NCI-H1930 (cell line): ENCODE results near the gene OVOL2.
"Not testable (repeated sequence)": the region's sequence is repeated elsewhere in the genome, so short reads cannot be mapped to it uniquely, and the experiment has no call there.

Experiments used
- DNase-seq, 2 experiments: peaks; one replicate each; lab custom pipeline; 2025; lab: John Stamatoyannopoulos, UW

The OVOL2 gene

DNA sequence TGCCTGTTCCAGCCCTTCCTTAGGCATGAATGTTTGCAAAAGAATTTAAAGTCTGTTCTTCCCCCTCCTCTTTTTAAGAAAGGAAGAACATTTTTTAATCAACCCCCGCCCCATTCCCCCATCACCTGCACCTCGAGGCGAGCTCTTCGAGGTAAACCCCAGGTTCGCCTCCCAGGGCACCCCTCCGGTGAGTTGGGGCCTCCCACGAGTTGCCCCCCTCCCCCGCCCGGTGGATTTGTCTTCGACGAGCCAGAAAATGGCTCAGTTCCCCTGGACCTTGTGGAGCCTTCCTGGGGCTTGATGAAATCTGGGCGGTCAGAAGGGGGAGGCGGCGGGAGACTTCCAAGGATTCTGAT is 256 bp upstream of the OVOL2 start:
- DNase-seq, result peak in 1 of 2 experiments; percentile 41

DNA sequence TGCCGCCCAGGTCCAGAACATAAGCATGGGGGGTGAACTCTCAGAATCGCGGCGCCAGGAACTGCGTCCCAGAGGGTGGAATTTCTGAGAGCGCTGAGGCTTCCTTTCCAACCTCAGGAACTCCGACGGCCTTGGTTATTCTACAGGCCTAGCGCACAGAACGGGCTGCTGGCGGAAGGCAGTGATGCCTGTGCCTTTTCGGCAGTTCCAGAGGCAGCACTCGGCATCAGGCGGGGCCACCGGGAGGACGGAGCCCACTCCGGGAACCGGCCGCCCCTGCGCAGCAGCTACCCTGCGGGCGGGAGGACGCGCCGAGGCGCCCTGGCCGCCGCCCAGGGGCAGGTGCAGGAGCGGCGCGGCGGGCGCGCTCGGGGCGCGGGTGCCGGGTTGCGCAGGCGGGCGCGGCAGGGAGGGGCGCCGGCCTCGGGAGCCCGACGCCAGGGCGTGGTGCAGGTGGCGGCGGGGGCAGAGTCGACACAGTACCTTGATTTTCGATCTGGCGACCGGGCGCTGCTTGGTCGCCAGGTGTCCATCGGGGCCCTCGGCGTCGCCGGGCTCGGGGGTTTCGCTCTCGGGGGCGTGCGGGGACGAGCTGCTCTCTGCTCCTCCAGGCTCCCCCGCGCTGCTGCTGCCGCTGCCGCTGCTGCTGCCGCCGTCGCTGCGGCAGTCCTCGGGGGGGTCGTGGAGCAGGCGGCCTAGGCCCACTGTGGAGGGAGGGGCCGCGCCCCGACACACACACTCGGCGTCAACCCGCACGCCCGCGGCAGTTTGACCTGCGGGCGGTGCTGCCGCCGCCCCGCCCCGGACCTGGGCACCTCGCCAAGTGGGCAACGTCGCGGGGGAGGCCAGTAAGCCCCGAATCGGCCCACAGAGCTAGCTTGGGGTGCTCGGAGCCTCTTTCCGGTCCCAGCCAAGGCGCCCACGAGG is 1.3 kb downstream of the OVOL2 start:
- peak in 1 of 2 experiments; percentile 50 for DNase-seq

DNA sequence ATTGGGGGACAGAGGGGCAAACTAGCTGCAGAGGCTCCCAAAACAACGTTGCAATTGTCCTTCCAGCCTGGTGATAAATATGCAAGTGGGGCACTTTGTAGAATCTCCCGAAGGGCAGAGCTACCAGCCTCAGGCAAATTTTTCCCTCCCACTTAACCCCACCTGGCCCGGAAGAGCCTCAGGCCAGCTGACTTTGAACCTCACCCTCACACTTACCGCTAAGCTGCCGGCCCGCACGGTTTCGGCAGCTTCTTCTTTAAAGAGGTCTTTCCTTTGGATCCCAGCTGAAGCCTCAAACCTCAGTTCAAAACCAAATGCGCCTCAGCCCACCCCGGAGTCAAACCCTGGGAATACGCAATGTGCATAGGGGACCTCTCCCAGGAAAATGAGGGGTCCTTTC is 2.5 kb downstream of the OVOL2 start:
- DNase-seq, result no peak

DNA sequence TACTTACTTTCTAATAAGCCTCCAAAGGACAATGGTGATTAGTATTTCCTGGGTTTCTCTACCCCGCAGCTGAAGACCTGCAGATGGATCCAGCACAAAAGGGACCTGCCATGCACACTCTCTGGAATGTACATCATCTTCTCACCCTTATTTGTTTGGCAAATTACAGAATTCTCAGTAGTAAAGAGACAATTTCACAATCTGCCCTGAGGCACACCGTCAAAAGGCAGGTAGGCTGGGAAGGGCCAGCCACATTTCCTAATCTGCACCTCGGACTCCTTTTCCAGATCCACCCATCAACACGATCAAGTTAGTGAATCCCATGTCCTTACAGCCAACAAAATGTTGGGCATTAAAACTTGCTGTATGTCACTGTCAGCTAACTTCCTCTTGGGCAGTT is 4.9 kb downstream of the OVOL2 start:
- no peak for DNase-seq

DNA sequence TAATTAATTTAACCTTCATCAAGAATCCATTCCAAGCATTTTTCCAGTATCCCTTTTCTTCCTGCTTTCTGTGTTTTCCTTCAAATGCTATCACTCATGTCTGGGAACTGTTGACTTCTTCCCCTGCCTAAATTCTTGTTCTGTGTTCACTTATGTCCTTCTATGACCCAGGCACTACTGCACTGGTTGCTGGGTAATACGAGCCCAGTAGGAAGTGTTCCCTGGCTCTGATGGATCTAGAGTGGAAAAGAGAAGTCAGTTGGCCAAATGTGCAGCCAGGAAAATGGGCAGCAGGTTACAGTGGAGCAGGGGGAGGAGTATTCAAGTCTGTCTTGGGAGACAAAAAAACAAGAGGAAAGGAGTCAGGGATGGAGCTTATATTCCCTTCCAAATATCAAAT is 7.1 kb downstream of the OVOL2 start:
- DNase-seq, result no peak

DNA sequence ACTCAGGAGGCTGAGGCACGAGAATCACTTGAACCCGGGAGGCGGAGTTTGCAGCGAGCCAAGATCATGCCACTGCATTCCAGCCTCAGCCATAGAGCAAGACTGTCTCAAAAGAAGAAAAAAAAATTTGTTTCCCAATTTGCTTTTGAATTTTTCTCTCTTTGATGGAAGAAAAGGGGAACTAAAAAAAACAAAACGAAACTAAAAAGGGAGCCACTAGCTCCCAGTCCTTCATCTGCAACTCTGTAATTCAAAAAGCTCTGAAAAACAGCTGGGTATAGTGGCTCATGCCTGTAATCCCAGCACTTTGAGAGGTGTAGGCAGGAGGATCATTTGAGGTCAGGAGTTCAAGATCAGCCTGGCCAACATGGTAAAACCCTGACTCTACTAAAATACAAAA is 9.5 kb downstream of the OVOL2 start:
- DNase-seq, result no peak

DNA sequence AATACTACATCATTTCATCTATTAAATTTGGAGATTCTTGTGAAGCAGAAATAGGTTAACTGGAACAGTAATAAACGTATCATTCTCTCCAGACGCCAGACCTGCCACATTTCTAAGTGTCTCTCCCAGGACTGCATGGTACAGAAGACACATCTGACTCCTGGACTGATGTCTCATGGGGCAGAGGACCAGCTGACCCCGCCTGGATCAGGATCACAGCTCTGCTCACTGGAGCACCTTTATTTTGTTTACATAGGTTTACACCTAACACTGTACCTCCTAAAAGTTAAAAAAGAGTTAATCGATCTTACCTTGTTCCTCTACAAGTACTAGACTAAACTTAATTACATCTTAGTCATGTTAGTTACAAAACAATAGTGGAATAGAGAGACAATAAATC is 11.2 kb downstream of the OVOL2 start:
- DNase-seq, result no peak

DNA sequence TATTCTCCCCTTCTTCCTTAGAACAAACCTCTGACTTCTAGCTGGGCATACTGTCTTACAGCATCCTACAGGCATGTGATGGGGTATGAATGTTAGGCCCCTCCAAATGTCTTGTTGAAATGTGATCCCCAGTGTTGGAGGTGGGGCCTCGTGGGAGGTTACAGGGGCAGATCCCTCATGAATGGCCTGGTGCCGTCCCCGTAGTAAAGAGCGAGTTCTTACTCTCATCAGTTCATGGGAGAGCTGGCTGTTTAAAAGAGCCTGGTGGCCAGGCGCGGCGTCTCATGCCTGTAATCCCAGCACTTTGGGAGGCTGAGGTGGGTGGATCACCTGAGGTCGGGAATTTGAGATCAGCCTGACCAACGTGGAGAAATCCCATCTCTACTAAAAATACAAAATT is 15.5 kb downstream of the OVOL2 start:
- DNase-seq, result no peak

DNA sequence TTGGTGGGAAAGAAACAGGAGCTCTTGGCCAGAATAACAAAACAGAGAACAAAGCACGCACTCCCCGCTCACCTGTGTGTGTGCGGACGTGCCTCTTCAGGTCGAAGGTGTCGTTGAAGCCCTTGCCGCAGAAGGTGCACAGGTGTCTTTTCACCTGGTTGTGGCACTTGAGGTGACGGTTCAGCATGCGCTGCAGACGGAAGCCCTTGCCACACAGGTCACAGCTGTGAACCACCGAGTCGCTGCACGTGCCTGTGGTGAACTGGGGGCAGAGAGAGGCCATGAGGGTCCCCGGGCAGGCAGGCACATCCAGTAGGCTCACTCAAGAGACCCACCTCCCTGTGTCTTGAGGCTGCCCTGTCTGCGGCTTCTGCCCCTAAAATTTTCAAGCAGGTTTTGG is 16.3 kb downstream of the OVOL2 start:
- no peak for DNase-seq

DNA sequence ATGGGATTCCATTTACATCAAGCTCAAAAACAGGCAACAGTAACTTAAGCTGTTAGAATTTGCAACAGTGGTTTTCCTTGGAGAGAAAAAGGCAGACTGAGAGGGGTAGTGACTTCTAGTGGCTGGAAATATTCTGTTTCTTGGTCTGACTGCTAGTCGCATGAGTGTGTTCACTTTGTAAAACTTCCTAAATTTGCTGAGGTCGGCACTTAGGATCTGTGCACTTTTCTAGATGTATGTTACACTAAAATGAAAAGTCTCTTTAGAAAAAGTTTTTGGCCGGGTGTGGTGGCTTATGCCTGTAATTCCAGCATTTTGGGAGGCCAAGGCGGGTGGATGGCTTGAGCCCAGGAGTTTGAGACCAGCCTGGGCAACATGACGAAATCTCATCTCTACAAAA is 18.7 kb downstream of the OVOL2 start:
- DNase-seq, result no peak

DNA sequence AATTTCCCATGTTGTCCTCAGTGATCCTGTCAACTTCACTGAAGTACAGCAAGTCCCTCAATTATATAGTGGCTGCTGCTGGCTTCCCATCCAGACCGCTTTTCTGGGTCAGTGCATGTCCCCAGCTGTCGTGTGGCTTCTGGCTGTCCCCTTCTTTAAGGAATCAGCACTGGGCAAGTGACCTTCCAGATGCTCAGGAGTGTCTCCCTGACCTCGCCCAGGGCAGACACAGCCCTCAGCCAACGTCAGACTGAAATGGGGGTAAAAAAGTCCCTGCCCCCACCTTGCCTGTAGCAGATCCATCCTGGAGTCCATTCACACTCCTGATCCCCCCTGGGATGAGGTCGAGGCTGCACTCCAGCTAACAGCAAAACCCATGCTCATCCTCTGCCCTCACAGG is 23.7 kb downstream of the OVOL2 start:
- no peak for DNase-seq

DNA sequence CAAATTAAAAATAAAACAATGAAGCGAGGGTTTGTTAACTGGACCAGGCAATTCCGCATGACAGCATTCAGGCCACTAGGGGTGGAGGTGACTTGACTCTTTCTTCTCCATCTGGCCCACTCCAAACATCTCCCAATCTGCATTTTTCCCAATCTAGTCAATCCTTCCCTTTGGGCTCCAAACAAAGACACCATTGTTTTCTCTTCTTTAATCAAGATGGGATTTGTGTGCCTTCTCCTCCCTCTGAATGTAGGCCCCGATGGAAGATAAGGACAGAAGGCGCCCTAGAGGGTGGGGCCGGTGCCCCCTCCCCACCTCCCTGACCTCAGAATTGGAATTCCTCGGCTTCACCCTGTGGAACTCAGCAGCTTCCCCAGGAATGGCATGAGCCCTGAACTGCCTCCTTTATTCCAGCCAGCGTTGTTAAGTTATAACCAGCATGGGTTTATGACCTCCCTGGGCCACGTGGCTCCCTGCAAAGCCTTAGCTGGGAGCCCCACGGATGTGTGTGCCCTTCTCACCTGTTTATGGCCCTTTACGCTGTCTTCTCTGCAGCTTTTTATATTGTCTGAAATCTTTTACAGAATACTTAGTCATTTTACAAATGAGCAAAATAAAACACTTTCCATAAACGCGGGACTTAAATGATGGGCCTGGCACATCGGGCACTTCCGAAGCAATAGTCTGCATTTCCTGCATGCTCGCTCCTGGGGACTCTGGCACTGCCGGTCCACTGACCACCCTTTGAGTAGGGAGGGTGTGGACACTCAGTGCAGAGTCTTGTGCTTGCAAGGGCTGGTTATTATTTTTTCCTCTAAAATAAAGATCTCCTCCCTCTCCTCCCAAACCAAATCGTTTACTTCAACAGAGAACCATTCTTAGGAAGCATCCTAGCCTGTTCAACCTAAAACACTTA is 24.5 kb downstream of the OVOL2 start:
- no peak for DNase-seq

DNA sequence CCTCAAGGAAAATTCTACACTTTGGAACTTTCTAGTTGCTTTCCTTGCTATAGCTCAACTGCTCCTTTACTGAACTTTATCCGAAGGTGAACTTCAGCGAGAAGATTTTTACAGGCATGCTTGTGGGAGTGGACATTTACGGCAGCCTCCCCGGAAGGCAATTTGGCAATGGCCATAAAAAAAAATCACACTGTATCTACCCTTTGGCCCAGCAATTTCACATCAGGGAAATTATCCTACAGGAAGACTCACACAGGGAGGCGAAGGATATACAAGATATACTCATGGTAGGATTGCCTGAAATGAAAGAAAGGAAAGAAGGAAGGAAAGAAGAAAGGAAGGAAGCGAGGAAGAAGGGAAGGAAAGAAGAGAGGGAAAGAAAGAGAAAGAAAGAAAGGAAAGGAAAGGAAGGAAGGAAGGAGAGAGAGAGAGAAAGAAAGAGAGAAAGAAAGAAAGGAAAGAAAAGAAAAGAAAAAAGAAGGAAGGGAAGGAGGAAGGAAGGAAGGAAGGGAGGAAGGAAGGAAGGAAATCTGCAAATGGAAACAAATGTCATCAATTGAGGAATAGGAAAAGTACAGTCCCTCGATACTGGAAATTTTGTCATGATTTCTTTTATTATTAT is 25.7 kb downstream of the OVOL2 start:
- DNase-seq, result no peak

DNA sequence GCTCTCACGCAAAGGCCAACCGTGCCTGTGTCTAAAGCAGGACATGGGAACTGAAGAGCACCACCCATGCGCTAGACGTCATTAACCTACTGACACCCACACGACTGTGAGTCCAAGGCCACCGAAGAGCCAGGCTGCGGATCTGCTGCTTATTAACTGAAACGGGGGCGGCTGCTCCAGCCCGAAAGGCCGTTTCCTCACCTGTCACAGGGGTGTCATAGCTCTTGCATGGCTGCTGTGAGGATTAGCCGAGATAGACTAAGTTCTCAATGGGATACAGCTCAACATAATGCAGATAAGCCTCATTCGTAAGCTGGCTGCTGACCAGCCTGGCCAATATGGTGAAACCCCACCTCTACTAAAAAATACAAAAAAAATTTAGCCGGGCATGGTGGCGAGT is 26.7 kb downstream of the OVOL2 start:
- DNase-seq, result no peak

DNA sequence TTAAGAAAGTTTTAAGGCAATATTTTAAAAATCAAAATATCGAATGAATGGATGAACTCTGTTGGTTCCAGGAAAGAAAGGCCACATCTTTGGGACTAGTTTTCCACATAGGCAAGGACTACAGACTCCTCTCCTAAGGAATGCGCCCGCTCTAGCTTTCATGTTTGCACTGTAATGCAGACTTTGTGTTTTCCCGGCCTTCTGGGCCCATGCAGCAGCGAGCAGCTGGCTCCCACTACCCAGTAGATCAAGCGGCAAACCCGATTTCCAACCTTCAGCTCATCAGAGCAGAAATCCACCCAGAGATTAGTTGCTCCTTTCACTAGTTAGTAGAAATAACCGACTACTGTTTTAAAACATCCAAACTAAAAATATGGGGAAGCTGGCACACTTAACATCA is 27.7 kb downstream of the OVOL2 start:
- no peak for DNase-seq

DNA sequence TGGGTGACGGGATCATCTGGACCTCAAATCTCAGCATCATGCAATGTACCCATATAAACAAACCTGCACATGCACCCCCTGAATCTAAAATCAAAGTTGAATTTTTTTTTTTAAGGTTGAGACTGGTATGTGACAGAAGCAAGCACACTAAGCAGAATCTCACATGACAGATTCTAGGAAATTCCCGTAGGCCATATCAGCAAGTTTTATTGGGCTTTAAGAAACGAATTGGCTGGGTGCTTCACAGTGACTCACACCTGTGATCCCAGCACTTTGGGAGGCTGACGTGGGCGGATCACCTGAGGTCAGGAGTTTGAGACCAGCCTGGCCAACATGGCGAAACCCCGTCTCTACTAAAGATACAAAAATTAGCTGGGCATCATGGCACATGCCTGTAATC is 30.7 kb downstream of the OVOL2 start:
- not testable (repeated sequence) for DNase-seq

DNA sequence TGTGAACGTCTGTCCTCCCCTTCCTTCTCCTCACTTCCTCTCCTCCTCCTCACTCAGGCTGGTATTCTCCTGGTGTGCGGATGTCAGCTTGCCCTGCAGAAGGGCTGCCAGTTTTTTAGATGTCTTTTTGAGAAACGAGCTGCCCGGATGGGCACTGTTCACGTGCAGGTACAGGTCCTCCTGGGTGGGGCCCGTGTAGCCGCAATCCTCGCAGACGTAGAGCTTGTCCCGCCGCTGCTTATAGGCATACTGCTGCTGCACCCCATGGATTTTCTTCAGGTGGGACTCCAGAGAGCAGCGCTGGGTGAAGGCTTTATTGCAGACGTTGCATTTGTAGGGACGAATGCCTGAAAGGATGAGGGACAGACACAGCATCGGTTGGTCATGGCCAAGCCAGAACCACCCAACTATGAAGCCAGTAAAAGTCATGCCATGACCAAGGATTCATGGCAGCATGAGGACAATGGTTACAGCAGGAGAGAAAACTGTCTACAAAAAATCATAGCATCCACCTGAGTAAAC is 33.0 kb downstream of the OVOL2 start:
- DNase-seq, result no peak

DNA sequence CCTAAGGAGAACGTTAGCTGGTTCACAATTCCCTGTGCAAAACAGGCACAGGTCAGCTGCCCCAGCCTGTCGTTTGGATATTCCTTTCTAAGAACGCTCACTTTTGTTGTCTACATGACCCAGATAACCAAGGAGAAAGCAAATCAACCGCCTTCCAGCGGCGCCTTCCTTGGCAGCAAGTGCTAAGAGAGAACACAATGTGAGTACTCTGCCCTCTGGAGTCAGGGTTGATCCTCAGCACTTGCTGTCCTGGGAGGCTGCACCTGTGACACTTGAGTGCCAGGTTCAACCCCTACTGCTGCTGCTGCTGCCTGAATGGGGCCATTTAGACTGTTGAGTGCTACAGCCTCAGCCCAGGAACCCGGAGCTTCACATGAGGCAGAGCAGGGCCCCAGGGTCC is 36.8 kb downstream of the OVOL2 start:
- DNase-seq, result no peak

DNA sequence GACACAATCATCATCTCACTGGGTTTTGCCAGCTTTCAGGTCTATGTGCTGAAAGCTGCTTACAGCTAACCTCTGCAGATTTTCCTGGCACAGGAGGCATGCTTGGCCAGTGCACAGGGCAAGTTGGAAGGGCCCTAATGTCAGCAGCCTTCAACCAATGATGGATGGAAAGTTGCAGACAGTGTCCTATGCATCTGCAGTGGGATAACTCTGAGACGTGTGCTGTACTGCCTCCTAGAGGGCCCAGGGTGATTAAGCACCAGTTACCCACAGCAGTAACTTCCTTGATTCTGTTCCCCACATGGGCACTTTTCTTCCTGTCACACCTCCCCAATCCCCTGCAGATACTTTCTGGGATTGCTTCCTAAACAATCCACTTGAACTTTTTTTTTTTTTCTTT is 38.6 kb downstream of the OVOL2 start:
- peak in 1 of 2 experiments; percentile 5 for DNase-seq

DNA sequence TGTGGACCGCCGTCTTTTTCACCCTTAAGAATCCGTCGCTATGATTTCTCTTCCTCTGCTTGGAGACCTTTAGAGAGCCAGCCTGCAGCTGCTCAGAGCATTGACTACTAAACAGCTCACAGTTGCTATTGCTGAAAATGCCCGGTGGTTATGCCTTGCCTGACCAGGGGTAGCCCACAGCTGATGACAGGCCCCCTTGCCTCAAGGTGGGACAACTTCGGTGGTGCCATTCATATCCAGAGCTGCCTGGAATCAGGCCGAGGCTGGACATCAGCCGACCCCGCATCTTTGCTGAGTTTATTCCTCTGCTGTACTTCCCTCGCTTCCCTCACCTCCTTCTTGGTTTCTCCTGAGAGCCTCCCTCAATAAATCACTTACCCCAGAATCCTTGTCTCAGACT is 39.6 kb downstream of the OVOL2 start:
- no peak for DNase-seq

DNA sequence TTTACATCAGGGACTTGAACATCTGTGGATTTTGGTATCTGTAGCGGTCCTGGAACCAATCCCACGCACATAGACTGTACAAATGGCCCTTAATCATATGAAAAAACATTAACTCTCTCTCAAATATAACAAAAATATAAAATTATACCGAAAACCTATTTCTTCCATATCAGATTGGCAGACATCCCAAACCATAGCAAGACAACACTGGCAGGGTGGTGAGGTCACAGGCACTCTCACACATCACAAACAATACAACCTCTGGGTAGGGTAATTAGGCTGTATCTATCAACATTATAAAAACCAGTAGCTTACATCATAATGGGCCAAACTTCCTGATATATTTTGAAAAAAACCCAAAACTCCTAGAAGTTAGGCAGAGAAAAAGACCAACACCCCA is 40.9 kb downstream of the OVOL2 start:
- no peak for DNase-seq

DNA sequence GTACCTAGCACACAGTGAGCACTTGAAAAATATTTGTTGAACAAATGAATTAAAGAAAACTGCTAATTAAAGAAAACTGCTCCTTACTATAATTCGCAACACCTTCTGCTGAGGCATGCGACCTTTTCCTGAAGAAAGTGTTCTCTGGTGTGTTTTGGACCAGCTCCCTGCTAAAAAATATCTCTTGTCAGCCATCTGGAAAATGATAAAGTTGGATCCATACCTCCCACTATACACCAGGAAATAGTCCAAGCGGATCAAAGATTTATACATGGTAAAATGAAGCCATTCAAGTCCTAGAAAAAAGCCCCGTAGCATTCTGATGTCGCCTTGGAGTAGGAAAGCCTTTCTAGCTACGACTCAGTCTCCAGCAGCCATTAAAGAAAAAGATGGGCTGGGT is 43.3 kb downstream of the OVOL2 start:
- DNase-seq, result no peak
